Muscle layer of duodenum (tissue), 2 donors: Measurements from ENCODE around the gene DHX34.
"Not testable (repeated sequence)": the region's sequence is repeated elsewhere in the genome, so short reads cannot be mapped to it uniquely, and the experiment has no call there.

Source experiments
- H3K27ac ChIP-seq: one replicate; pipeline ENCODE4 v1.7.0; 2013; ENCODE audit warnings: mild to moderate bottlenecking, low read length
- H3K27me3 ChIP-seq: one replicate; pipeline ENCODE4 v1.7.0; 2013; ENCODE audit warnings: low read depth, mild to moderate bottlenecking, control low read depth, low read length
- H3K36me3 ChIP-seq, 2 donors: one replicate each; pipeline ENCODE4 v1.7.0; 2013; ENCODE audit warnings: low read length in 2 of 2, control low read depth in 1 of 2, mild to moderate bottlenecking in 1 of 2; ENCODE audit not compliant: insufficient read depth in 2 of 2, control insufficient read depth in 1 of 2
- H3K4me1 ChIP-seq, 2 donors: one replicate each; pipeline ENCODE4 v1.7.0; 2013; ENCODE audit warnings: low read length in 2 of 2, mild to moderate bottlenecking in 2 of 2, control low read depth in 1 of 2, moderate library complexity in 1 of 2; ENCODE audit not compliant: insufficient read depth in 2 of 2, control insufficient read depth in 1 of 2
- H3K4me3 ChIP-seq, 2 donors: one replicate each; pipeline ENCODE4 v1.7.0; 2013; ENCODE audit warnings: low read length in 2 of 2, low read depth in 1 of 2, mild to moderate bottlenecking in 1 of 2
- H3K9me3 ChIP-seq, 2 donors: one replicate each; pipeline ENCODE4 v1.7.0; 2013; ENCODE audit warnings: low read length in 2 of 2, control low read depth in 1 of 2, mild to moderate bottlenecking in 1 of 2; ENCODE audit not compliant: control insufficient read depth in 1 of 2
- donor health status: healthy.

Gene DHX34

DNA sequence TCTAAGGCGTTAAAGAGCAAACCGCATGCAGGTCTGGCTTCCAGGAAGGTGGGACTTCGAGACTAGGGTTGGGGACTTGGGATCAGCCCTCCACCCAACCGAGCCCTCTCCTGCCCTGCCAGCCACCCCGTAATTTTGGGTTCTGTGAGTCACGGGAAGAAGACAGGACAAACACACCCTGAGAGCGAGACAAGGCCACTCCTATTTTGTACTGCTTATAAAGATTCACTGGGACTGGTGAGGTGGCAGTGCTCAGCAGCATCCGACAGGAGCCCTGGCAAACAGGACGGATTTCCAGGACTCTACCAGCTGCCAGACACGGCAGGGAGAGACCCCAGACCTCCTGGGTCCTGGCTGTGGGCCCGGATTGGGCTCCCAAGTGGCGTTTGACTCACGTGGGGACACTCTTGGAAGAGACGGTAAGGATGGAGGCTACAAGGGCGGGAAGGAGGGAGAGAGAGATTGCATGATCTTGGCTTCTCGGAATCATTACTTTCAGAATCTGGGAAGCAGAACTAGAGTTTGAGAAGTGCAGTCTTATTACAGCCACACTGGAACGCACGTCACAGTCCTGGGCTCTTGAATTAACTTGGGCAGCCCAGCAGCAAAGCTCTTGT lies 17.1 kb upstream of the DHX34 start, which contains the start of gene C5AR2:
TSS of gene C5AR2 (plus strand) at position 245 of the 617 bp plus-strand sequence. CDS start 8,625 bp downstream, outside the sequence.
- Histone ChIP-seq H3K9me3 (no peaks in the 10 kb centered on the region), H3K27me3 (no peaks in the 10 kb centered on the region), H3K4me1 (no peaks in the 10 kb centered on the region), H3K36me3 (no peaks in the 10 kb centered on the region), H3K4me3 (no peak within 1 kb of the TSS), H3K27ac (no peak within 1 kb of the TSS)

DNA sequence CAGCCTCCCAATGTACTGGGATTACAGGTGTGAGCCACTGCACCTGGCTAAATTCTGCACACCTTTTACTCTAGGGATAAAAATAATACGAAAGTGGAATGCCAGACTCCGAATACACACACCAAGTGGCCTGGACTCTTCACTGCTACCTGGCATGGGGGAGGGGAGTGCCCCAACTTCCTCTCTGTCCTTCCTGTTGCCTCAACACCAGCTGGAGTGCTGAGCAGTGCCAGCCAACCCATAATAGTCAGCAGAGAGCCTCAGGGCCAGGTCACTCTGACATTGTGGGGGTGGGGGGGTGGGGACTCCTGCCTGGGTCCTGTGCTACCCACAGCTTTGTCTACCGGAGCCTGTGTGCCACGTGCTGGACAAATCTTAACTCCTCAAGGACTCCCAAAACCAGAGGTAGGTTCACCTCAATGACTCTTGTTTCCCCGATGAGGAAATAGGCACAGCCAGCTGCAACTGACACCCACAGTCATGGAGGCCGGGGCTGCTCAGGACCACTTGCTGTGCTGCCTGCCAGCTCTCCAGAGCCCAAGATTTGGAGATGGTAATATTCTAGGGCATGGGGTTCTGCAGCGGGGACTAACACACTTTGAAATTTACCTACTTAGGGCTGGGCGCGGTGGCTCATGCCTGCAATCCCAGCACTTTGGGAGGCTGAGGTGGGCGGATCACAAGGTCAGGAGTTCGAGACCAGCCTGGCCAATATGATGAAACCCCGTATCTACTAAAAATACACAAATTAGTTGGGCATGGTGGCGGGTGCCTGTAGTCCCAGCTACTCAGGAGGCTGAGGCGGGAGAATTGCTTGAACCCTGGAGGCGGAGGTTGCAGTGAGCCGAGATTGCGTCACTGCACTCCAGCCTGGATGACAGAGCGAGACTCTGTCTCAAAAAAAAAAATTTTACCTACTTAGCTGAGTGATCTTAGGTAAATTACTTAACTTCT lies 12.1 kb upstream of the DHX34 start:
- H3K27ac ChIP-seq, H3K36me3 ChIP-seq, H3K9me3 ChIP-seq, H3K4me1 ChIP-seq, H3K27me3 ChIP-seq, H3K4me3 ChIP-seq: not testable (repeated sequence)

DNA sequence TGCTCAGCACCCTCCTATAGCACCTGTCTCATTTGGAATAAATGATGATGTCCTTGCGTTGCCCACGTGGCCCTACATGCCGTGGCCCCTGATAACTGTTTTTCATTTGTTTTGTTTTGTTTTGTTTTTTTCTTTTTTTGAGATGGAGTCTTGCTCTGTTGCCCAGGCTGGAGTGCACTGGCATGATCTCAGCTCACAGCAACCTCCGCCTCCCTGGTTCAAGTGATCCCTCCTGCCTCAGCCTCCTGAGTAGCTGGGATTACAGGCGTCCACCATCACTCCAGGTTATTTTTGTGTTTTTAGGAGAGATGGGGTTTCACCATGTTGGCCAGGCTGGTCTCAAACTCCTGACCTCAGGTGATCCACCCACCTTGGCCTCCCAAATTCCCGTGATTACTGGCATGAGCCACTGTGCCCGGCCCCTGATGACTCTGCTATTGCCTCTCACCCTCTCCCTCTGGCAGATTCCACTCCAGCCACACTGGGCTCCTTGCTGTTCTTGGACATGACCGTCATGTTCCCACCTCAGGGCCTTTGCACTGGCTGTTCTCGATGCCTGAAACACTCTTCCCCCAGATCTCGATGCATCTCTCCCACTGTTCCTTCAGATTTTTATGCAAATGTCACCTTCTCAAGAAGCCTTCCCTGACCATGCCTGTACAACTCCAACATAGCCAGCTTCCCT lies 9.8 kb upstream of the DHX34 start:
- no peaks in the 10 kb centered on the region for H3K27me3 ChIP-seq
- no peak overlapping the region for H3K4me3 ChIP-seq
- no peaks in the 10 kb centered on the region for H3K4me1 ChIP-seq
- no peaks in the 10 kb centered on the region for H3K9me3 ChIP-seq
- no peak overlapping the region for H3K27ac ChIP-seq
- no peaks in the 10 kb centered on the region for H3K36me3 ChIP-seq

DNA sequence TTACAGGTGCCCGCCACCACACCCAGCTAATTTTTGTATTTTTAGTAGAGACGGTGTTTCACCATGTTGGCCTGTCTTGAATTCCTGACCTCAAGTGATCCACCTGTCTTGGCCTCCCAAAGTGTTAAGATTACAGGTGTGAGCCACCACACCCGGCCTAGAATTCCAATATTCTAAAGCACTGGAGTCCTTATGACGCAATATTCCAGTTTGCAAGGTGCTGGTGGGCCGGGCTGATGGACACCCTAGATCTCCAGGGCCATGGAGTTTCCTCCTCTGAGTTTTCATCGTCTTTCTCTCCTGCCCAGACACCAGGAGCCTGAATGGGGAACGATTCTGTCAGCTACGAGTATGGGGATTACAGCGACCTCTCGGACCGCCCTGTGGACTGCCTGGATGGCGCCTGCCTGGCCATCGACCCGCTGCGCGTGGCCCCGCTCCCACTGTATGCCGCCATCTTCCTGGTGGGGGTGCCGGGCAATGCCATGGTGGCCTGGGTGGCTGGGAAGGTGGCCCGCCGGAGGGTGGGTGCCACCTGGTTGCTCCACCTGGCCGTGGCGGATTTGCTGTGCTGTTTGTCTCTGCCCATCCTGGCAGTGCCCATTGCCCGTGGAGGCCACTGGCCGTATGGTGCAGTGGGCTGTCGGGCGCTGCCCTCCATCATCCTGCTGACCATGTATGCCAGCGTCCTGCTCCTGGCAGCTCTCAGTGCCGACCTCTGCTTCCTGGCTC lies 8.5 kb upstream of the DHX34 start:
- no peaks in the 10 kb centered on the region for H3K27me3 ChIP-seq

DNA sequence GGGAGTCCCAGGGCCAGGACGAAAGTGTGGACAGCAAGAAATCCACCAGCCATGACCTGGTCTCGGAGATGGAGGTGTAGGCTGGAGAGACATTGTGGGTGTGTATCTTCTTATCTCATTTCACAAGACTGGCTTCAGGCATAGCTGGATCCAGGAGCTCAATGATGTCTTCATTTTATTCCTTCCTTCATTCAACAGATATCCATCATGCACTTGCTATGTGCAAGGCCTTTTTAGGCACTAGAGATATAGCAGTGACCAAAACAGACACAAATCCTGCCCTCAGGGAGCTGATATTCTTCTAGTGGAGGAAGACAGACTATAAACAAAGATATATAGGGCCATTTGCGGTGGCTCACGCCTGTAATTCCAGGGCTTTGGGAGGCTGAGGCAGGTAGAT lies 7.4 kb upstream of the DHX34 start:
- Histone ChIP-seq H3K36me3 (no peaks in the 10 kb centered on the region), H3K27me3 (no peaks in the 10 kb centered on the region), H3K4me3 (no peak overlapping the region), H3K27ac (no peak overlapping the region), H3K9me3 (no peaks in the 10 kb centered on the region), H3K4me1 (no peaks in the 10 kb centered on the region)

More for the DNA sequence above, 8.5 kb upstream of the DHX34 start:
- Histone ChIP-seq H3K27ac (no peak overlapping the region), H3K4me1 (no peaks in the 10 kb centered on the region), H3K4me3 (no peak overlapping the region), H3K36me3 (no peaks in the 10 kb centered on the region), H3K9me3 (no peaks in the 10 kb centered on the region)

DNA sequence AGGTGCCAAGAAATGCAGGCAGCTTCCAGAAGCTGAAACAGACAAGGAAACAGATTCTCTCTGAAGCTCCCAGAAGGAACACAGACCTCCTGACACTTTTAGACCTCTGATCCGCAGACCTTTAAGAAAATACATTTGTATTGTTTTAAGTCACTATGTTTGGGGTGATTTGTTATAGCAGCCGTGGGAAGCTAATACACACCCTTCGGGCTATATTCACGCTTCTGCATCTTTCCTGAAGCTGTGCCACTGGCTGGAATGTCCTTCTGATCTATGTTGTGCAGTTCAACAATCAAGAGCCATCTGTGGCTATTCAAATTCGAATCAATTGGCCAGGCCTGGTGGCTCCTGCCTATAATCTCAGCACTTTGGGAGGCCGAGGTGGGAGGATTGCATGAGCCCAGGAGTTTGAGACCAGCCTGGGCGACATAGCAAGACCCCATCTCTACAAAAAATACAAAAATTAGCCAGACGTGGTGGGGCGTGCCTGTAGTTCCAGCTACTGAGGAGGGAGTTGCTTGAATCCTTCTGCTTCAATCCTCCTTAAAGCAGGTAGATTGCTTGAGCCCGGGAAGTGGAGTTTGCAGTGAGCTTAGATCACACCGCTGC lies 5.8 kb upstream of the DHX34 start:
- Histone ChIP-seq H3K36me3 (no peaks in the 10 kb centered on the region), H3K9me3 (no peaks in the 10 kb centered on the region), H3K27ac (no peak overlapping the region), H3K4me3 (no peak overlapping the region), H3K27me3 (no peaks in the 10 kb centered on the region), H3K4me1 (no peaks in the 10 kb centered on the region)

DNA sequence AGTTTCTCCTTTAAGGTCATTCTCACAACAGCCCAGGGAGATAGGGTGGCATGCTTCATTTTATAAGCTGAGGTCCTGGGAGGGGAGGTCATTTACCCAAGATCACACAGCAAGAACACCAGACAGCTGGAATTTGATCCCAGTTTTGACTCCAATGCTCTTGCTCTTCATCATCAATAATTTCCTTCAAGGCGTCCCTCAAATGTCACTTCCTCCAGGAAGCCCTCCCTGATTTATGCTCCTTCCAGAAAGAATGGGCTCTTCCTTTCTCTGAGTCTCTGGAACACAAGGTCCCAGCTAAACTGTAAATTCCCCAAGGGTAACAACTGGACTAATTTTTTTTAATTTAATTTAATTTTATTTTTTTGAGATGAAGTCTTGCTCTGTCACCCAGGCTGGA lies 4.7 kb upstream of the DHX34 start:
- no peaks in the 10 kb centered on the region for H3K36me3 ChIP-seq
- H3K9me3 ChIP-seq = no peaks in the 10 kb centered on the region
- no peak overlapping the region for H3K4me3 ChIP-seq

DNA sequence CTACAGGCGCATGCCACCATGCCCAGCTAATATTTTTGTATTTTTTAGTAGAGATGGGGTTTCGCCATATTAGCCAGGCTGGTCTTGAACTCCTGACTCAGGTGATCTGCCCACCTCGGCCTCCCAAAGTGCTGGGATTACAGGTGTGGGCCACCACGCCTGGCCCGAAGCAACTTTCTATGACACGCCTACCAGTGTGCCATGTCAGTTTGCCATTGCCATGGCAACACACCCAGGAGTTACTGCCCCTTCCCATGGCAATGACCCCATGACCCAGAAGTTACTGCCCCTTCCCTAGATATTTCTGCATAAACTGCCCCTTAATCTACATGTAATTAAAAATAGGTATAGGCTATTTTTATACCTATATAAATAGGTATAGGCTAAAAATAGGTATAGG lies 3.1 kb upstream of the DHX34 start:
- not testable (repeated sequence) for H3K9me3 ChIP-seq, H3K36me3 ChIP-seq, H3K27me3 ChIP-seq, H3K27ac ChIP-seq, H3K4me1 ChIP-seq, H3K4me3 ChIP-seq

More for the DNA sequence above, 4.7 kb upstream of the DHX34 start:
- no peaks in the 10 kb centered on the region for H3K27me3 ChIP-seq
- H3K27ac ChIP-seq = no peak overlapping the region
- H3K4me1 ChIP-seq = no peaks in the 10 kb centered on the region

DNA sequence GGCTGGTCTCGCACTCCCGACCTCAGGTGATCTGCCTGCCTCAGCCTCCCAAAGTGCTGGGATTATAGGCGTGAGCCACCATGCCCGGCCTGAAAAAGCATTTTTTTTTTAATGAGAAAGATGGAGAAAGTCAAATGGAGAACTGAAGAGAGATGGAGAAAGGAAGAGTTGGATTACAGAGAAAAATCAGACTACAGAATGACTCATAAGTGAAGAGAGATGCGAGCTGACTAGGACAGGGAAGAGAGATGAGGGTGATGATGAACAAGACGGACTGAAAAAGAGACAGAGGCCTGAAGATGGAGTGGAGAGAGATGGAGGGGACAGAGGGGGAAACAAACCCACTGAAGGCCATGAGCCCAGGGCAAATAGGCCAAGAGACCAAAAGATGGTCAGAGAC lies 1.5 kb downstream of the DHX34 start:
- H3K27ac ChIP-seq = no peak overlapping the region

DNA sequence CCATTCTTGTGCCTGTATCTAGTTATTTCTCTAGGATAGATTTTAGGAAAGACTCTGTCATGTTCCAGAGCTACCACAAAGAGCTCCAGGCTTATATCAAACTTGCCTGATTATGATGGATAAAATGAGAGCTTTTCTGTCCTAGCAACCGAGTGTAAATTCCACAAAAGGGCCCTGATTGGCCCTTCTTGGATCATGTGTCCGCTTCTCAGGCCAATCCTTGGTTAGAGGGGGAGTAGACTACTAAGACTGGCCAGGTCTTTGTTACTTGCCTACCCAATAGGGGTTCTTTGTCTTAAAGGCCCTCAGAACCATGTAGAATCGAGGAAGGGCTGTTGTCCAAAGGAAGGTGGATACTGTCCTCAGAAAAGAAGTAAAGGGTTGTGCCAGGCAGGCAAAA lies 2.4 kb downstream of the DHX34 start:
- Histone ChIP-seq H3K36me3 (peaks cover 28 to 35% of the 10 kb centered on the region in 2 donors), H3K4me1 (peaks cover 5 to 8% of the 10 kb centered on the region in 2 donors)

More for the DNA sequence above, 1.5 kb downstream of the DHX34 start:
- H3K36me3 ChIP-seq = peaks cover 25 to 28% of the 10 kb centered on the region in 2 donors
- peaks cover 5 to 8% of the 10 kb centered on the region in 2 donors for H3K4me1 ChIP-seq
- H3K9me3 ChIP-seq = no peaks in the 10 kb centered on the region
- no peaks in the 10 kb centered on the region for H3K27me3 ChIP-seq
- H3K4me3 ChIP-seq = no peak overlapping the region

More for the DNA sequence above, 2.4 kb downstream of the DHX34 start:
- Histone ChIP-seq H3K27me3 (no peaks in the 10 kb centered on the region), H3K4me3 (no peak overlapping the region), H3K27ac (no peak overlapping the region), H3K9me3 (no peaks in the 10 kb centered on the region)
